DMS153 treated with DMSO at 0.1 percent for 48 hours (cell line): ENCODE measurements around the gene RILPL2.
"Not testable (repeated sequence)": the region's sequence is repeated elsewhere in the genome, so short reads cannot be mapped to it uniquely, and the experiment has no call there.

ENCODE experiments used
- DNase-seq: peaks from one replicate; lab custom pipeline; 2025; ENCODE audit not compliant: unreplicated experiment; lab: John Stamatoyannopoulos, UW

The RILPL2 gene

DNA sequence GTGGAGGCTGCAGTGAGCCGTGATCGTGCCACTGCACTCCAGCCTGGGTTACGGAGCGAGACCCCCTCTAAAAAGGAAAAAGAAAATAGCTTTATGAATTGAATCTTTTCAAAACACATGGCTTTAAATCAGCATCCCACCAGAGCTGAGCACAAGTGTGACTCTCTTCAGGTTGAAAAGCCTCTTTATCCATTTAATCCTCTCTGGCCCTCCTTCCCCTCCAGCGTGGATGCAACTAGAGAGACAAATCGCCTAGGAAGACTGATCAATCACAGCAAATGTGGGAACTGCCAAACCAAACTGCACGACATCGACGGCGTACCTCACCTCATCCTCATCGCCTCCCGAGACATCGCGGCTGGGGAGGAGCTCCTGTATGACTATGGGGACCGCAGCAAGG, 29.2 kb downstream of the RILPL2 start:
- DNase-seq: not testable (repeated sequence)

DNA sequence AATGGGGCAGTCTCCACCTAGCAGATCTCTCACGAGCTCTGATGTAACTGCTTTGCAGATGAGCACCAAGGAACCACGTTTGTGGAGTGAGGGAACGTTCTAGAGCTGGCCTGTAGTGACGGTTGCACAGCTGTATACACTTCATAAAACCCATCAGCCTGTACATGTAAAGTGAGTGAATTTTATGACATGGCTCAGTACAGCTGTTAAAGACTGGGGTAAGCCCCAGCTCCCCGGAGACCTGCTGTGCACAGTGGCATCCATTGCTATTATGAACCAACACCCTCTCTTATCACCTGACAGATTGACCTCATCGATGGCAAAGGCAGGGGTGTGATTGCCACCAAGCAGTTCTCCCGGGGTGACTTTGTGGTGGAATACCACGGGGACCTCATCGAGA, 31.9 kb downstream of the RILPL2 start:
- no peak for DNase-seq

DNA sequence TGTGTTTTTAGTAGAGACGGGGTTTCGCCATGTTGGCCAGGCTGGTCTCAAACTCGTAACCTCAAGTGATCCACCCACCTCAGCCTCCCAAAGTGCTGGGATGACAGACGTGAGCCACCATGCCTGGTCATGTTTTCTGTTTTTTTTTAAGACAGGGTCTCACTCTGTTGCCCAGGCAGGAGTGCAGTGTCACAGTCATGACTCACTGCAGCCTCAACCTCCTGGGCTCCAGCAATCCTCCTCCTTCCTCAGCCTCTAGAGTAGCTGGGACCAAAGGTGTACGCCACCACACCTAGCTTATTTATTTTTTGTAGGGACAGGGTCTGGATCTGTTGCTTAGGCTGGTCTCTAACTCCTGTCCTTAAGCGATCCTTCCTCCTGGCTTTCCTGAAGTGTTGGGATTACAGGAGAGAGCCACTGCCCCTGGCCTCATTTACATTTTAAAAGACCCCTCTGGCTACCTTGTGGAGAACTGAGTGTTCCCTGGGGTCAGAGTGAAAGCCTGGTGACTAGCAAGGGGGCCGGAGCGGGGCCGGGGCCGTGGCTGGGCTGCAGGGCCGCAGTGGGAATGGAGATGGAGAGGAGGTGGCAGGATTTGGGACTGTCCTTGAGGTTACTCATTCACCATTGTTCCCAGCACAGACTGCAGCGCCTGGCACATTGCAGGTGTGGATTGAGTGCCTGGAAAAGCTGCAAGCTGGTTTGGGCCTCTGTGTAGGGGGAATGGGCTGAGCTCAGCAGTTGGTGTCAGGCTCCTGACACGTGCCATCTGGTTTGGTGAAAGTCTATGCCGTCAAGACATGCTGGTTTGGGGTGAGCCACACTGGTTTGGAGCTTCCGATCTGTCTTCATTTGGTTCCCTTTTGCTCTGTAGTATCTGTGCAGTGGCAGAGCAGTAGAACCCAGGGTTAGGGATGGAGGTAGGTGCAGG, 34.5 kb downstream of the RILPL2 start:
- no peak for DNase-seq

DNA sequence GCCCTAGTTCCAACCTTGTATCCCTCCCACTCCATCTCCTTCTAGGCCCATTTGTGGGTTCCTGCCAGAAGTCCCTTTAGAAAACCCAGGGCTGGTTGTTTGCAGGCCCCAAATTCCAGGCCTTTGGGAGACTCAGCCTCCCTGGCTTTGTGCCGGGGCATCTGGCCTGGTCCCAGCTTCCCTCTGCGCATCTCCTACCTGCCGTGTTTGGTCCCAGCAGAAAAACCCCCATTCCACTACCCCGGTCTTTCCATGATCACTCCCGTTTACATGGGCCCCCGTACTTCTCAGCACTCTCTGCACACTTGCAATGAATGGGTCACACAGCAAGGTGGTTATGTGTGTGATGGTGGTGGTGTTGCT, 37.2 kb downstream of the RILPL2 start:
- DNase-seq: no peak

DNA sequence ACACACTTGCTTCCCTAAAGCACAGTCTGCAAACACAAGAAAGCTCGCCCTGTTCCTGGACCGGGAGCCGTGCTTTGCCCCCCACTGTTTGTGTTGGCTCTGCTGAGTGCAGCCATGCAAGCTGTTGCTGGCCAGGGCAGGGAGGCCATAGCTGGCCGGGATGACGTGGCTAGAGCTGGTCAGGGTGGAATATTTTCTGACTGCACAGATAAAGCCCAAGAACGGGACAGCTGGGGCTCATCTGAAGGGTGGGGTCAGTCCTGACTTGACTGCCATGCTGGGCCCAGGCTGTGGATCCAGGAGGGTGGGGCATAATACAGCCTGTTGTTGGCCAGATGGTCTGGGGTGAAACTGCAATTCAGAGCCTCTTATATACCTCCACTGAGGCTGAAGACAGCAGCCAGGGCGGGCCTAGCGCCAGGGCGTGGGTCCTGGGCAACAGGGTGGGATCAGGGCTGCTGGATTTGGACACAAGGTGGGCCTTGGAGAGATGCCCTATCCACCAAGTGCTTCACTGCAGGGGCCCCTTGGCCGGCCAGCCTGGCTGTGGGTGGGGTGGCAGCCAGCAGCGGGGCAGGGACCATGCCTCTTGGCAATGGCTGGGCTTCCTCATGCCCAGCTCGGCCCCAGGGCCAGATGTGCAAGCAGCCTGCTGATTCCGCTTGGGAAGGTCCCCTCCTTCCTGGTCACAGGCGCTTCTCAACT, 37.8 kb downstream of the RILPL2 start:
- no peak for DNase-seq

DNA sequence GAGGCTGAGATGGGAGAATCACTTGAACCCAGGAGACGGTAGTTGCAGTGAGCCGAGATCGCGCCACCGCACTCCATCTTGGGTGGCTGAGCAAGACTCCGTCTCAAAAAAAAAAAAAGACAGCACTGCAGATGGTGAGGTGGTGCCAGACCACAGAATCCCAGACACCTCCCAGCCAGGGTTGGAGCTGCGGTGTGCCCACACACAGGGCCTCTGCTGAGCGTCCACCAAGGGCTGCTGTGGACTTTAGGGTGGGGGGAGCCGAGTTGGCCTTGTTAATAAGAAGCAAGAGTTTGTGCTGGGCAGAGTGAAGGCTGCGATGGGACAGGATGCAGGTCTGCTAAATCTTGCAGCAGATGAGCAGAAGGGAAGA, 38.3 kb downstream of the RILPL2 start:
- DNase-seq: no peak

DNA sequence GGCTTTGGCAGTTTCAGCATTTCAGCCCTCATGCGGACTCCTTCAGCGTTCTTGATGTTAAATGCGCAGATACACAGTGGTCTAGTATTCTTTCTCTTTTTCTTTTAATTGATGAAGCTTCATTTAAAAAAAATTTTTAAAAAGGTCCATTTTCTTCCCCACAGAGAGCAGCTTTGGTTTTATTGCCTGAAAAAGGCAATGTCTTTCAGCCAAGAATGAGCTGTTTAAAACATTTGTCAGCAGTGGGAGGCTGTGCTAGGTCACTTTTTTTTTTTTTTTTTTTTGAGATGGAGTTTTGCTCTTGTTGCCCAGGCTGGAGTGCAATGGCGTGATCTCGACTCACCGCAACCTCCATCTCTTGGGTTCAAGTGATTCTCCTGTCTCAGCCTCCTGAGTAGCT, 39.1 kb downstream of the RILPL2 start:
- no peak for DNase-seq

DNA sequence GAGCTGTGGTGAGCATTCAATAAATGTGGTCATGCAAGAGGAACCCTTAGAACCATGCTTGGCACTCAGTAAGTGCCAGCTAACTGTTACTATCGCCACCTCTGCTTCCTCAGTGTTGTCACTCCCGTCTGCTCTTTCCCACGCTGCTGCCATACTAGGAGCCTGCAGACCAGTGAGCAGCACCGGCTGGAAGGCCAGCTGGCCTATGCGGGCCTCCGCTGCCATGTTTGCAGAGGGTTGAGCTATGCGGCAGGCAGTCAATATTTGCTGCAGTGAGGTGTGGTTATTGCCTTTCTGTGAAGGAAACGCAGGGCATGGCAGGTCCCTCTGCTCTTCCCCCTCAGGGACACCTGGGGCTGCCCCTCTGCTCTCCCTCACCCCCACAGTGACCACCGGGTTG, 39.5 kb downstream of the RILPL2 start:
- DNase-seq: no peak

DNA sequence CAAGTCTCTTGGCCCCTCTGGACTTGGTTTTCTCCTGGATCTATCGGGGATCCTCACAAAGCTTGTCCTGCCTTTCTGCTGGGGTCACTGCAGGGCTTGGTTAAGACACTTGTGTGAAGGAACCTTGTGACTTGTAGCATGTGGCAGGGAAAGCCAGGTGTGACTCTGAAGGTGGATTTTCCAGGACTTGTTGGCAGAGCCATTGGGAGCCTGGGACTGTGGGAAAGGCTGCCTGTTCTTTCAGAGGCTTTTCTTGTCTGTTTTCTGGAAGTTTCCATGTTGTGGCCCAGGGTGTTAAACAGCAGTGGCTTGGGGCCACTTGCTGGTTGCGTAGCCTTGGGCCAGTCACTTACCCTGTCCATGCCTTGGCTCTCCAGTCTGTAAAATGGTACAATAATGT, 39.9 kb downstream of the RILPL2 start:
- no peak for DNase-seq

DNA sequence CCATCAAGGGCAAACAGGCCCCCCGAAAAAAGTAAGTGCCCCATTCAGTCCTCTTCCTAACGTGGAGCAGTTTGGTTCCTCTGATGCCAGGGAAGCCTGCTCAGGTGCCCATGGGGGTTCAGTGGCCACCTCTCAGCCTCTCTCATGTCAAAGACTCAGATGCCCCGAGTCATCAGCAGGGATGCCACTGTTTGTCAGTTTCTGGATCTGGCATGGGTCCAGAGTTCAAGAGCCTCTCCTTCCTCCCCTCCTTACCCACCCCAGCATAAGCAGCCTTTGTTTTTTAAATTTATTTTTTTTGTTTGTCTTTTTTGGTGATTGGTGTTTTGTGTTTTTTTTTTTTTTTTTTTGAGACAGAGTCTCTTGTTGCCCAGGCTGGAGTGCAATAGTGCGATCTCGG, 41.2 kb downstream of the RILPL2 start:
- DNase-seq: no peak

DNA sequence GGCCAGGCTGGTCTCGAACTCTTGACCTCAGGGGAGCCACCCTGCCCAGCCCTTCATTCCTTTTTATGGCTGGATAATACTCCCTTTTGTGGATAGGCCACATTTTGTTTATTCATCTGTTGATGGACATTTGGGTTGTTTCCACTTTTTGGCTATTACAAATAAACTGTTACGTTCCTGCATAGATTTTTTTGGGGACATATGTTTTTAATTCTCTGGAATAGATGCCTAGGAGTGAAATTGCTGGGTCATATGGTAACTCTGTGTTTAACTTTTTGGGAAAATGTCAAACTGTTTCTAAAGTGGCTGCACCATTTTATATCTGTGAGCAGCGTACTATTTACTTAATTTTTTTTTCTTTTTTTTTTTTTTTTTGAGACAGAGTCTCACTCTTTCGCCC, 42.7 kb downstream of the RILPL2 start:
- DNase-seq: no peak

DNA sequence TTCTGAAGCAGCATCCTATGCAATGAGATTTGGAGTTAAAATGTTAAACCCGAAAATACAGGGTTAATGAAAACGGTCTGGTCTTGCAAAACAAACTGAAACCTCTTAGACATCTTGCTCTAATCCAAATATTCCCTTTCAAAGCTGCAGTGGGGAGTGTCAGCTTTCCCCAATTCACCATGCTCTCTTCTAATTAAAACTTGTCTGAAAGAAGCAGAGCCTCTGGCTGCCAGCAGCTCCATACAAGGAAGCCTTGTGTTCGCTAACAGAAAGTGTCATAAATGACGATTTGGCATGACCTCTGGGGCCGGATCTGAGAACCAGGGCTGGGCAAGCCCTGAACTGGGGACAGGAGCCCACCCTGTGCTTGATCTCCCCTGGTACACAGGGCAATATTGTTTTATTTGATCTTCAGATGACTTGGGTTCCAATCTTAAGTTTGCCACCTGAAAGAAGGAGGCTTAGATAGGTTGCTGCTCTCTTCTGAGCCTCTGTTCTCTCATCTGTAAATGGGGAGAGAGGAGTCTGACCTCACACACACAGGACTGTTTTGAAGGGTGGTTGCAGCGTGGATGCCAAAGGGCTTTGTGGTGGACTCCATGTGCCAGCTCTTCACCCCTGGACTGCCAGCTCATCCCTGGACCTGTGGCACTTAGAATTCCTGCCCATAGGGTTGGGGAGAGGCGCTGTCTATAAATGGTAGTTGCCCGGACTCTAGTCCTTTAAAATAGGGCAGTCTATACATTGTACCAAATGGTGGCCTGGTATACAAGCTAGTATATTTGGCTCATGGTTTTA, 44.7 kb downstream of the RILPL2 start:
- no peak for DNase-seq

DNA sequence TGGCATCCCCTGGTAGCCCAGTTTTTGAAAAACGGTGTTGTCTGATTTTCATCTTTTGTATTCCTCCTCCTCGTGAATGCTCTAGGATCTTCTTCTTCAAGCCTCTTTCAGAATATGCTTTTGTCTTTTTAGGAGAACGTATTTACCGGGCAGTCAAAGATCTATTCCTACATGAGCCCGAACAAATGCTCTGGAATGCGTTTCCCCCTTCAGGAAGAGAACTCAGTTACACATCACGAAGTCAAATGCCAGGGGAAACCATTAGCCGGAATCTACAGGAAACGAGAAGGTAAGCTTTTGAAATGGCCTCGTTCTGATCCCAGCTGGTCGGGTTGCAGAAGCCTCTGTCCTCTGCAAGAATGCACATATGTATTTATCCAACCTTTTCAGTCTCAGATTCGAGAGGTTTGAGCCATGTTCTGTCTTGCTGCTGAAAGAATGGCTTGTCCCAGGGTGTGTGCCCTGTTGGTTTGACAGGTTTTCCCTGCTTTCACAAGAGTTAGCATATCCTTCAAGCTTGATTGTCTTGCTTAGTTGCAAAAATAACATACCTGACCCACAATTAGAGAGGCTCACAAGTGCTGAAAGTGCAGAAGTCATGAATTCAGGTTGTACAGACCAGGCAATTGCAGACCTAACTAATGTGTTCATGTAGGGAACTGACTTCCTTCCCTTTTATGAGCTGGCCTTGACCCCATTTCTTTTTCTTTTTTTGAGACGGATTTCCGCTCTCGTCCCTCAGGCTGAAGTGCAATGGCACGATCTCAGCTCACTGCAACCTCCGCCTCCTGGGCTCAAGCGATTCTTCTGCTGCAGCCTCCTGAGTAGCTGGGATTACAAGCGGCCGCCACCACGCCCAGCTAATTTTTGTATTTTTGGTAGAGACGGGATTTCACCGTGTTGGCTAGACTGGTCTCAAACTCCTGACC, 45.7 kb downstream of the RILPL2 start:
- no peak for DNase-seq

DNA sequence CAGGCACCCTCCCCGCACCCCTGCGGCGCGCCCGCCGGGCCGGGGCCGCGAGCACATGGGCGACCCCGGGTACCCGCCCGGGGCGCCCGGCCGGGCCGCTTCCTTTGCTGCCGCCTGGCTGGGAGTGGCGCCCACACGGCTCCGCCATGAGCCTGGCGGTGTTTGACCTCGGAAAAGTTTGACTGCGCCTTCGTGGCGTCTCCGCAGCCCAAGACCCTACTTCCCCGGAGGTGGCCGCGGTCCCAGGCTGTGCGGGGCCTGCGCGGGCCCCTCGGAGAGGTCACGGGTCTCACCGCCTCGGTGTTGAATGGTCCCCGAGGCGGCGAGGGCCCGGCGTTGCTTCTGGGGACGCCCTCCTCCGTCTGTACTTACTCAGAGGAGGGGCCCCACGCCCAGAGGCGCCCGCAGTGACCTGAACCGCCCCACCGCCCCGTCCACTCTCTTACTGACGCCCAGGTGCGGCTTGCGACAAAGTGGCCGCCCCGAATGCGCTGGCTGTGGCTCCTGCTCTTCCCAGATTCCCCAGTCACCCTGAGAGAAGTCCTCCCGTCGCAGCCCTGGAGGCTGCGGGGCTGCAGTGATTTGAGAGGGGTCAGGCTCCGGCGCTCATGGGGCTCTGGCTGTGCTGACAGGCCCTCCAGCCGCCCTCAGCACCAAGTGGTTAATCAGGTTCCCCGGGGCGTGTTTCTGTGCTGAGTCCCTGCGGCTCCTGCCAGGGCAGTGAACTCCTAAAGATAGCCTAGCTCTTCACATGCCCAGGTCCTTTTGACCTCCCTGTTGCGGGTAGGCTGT, 46.7 kb downstream of the RILPL2 start:
- DNase-seq: no peak

DNA sequence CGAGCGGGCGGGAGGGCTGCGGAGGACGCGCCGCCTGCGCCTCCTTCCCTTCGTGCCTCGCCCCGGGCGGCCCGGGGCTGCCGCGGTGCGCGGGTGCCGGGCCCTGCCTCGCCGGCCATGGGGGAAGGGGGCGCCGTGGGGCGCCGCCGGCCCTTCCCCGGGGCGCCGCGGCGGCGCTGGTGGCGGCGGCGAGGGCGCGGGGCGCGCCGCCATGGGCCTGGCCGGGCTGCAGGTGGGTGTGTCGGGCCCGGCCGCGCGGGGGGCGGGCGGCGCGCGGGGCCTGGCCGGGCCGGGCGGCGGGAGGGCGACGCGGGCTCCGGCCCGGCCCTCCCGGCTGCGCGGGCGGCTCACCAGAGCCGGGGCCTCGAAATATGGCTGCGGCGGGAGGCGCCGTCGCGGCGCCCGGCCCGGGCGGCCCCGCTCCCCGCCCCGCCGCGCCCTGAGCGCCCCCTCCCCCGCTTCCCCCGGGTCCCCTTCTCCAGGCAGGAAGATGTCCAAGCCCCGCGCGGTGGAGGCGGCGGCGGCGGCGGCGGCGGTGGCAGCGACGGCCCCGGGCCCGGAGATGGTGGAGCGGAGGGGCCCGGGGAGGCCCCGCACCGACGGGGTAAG, 47.4 kb downstream of the RILPL2 start:
- DNase-seq: no peak

DNA sequence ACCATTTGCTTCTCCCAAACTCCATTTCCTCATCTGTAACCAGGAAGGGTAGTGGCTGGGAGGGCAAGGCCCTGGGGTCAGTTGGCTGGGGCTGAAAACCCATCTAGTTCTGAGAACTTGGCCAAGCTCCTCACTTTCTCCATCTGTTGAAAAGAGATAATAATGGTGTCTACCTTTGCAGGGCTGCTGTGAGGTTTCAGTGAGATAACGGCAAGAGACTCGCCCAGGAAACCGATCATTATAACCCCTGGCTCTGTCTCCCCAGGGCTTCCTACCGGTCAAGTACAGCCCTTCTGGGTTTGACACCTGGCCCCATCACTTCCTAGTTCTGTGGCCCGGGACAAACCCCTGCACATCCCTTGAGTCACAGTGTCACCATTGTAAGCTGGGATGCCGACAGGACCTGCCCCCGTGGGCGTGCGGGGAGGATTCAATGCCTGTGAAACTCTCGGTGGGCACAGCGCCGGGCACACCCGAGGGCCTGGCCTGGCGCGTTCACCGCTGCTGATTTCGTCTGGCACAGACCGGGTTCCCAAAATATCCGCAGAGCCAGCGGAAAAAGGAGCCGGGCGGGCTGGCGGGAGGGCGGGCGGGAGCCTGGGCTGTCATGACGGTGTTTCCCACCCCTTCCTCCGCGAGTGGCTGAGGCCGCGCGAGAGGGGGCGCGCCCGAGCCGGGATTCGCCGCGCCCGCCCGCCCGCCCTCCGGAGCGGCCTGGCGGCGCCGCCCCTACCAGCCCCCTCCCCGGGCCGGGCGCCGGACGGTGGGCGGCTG, 48.1 kb downstream of the RILPL2 start:
- DNase-seq: peak; percentile 23

DNA sequence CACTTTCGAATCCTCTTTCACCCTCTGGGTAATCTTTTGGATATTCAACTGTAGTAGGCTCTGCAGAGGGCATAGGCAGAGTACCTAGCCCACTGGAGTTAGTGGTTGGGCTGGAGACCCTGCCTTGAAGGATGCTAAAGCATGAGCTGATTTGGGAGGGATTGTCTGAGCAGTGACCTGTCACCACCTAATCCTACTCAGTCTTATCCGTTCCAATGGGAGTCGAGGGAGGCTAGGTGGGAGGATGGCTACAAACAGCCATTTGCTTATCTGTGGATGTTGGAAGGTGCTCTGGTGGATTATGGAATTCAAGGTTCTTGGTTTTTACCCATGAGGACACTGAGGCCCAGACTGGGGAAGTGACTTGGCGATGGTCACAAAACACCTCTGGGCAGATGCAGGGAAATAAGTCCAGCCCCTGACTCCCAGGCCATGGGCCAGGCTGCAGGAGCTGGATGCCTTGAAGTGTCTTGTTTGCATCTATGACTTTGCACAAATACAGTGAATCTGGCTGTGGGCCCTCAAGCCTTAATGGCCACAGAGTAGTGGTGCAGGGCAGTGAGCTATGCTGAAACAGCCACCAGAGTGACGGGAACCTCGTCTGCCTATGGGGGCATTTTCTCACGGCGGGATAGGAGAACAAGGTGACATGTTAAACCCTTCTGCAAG, 48.8 kb downstream of the RILPL2 start:
- no peak for DNase-seq

DNA sequence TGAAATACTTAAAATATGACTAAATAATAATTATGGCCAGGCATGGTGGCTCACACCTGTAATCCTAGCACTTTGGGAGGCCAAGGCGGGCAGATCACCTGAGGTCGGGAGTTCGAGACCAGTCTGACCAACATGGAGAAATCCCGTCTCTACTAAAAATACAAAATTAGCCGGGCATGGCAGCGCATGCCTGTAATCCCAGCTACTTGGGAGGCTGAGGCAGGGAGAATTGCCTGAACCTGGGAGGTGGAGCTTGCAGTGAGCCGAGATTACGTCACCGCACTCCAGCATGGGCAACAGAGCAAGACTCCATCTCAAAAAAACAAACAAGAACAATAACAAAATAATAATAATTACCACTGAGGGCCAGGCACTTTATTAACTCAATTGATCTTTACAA, 50.9 kb downstream of the RILPL2 start:
- DNase-seq: not testable (repeated sequence)
